Epithelial cell of proximal tubule (primary cell): ENCODE data around the gene KRT38. TPM values are rescaled to one million over a fixed set of nuclear protein-coding genes. Genes with fewer than 3 reads are reported as not detected.
A peak's percentile ranks its signal among the peaks of the same experiment; 100 is the strongest.

Experiments used
- DNase-seq: peaks from one replicate; pipeline ENCODE4 v3.0.0-alpha.2; 2011; ENCODE audit warnings: low read depth
- H3K4me3 ChIP-seq: 2 replicates; pipeline ENCODE4 v1.5.1; 2011; ENCODE audit warnings: low read depth, mild to moderate bottlenecking, low read length
- total RNA-seq: library from RNA; depleted of rRNA; stranded (reverse); fragments of >200 nt; gene quantifications from 2 replicates; pipeline ENCODE4 v1.2.3, GENCODE V29; 2015
- TF ChIP-seq, protein P1 (sequence below): conservative IDR thresholded peaks from 2 replicates; pipeline ENCODE4 v1.5.1; 2012; ENCODE audit warnings: low read depth, mild to moderate bottlenecking, low read length

The KRT38 gene
- total RNA-seq, 1 donor from 2014 or later, result not detected

DNA sequence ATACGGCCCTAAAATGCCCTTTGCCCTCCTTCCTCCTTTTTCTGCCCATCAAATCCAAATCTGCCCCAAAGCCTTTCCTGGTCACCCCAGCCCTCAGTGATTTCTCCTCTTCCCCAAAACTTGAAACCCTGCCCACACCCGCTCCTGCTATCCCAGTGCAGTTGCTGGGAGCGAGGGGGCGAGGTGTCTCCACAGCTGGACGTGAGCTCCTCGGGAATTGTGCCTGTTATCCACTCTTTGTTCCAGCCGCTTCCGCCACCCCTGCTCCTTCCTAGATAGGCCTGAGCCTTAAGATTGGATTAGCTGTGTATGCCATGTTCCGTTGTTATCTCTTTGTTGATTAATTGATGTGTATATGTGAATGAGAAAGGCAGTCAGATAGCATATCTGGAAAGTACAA lies 42.7 kb upstream of the KRT38 start:
- no peak overlapping the region for H3K4me3 ChIP-seq
- DNase-seq, result no peak
- TF ChIP-seq, protein P1, sequence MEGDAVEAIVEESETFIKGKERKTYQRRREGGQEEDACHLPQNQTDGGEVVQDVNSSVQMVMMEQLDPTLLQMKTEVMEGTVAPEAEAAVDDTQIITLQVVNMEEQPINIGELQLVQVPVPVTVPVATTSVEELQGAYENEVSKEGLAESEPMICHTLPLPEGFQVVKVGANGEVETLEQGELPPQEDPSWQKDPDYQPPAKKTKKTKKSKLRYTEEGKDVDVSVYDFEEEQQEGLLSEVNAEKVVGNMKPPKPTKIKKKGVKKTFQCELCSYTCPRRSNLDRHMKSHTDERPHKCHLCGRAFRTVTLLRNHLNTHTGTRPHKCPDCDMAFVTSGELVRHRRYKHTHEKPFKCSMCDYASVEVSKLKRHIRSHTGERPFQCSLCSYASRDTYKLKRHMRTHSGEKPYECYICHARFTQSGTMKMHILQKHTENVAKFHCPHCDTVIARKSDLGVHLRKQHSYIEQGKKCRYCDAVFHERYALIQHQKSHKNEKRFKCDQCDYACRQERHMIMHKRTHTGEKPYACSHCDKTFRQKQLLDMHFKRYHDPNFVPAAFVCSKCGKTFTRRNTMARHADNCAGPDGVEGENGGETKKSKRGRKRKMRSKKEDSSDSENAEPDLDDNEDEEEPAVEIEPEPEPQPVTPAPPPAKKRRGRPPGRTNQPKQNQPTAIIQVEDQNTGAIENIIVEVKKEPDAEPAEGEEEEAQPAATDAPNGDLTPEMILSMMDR, result no peak

- no peak within 1 kb of the TSS for H3K4me3 ChIP-seq
- TF ChIP-seq, protein P1, result no peak
- DNase-seq, result no peak
Measured at GRCh38 chr17:41481036-41481435, 40.3 kb upstream of the KRT38 start, which contains the start of gene KRT35. TSS of gene KRT35 (minus strand) at chr17:41481151. CDS start at chr17:41481097, 54 bp downstream.

DNA sequence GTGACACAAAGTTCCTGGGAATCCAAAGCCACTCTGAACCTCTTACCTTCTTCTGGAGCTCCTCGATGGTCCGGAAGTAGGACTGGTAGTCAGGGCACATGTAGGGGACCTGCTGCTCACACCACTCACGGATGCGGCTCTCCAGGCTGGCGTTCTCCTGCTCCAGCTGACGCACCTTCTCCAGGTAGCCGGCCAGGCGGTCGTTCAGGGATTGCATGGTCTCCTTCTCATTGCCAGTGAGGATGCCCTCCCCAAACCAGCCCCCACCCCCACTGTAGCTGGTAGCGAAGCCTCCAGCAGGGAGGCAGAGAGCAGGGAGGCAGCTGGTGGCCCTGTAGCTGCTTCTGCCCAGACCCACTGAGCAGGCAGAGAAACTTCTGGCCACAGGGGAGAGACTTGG lies 39.8 kb upstream of the KRT38 start:
- no peak overlapping the region for H3K4me3 ChIP-seq
- DNase-seq, result no peak
- TF ChIP-seq, protein P1, result no peak

GRCh38 chr17:41480136-41480535 lies 39.4 kb upstream of the KRT38 start:
- TF ChIP-seq, protein P1, result no peak
- no peak for DNase-seq
- H3K4me3 ChIP-seq, result no peak overlapping the region

DNA sequence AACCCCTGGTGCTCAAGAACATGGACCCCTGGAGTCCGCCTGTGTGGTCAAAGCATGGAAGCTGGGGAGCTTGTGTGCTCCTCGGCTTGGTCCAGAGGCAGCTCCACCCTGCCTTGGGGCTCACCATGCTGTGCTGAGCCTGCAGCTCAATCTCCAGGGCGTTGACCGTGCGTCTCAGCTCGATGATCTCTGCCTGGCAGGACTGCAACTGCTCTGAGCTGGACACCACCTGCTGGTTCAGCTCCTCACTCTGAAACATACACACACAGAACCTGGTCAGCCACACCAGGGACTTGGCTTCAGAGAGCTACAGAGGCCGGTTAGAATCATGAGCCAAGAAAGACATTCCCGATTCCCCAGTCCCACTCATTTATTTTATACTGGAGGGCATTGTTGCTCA lies 37.5 kb upstream of the KRT38 start:
- DNase-seq, result no peak
- H3K4me3 ChIP-seq, result no peak overlapping the region
- TF ChIP-seq, protein P1, result peak; percentile 44

- TF ChIP-seq, protein P1, result no peak
- H3K4me3 ChIP-seq, result no peak overlapping the region
- DNase-seq, result no peak
Measured at GRCh38 chr17:41476866-41477815, 36.4 kb upstream of the KRT38 start.
